Small intestine (tissue), 7 donors: Measurements from ENCODE around the gene SLF2. TPM values are rescaled to one million over a fixed set of nuclear protein-coding genes. Genes with fewer than 3 reads are reported as not detected.

Experiments used
- DNase-seq, 2 donors: peaks; one replicate each; pipeline versions ENCODE4 v3.0.0 to v3.0.0-alpha.2; 2013
- FAIRE-seq: peaks from 2 replicates; lab custom pipeline; 2012; peaks lifted over from hg19 to GRCh38; lab: Jason Lieb, UNC
- H3K27ac ChIP-seq, 3 donors: one replicate each; pipeline ENCODE4 v1.5.1; 2013; ENCODE audit warnings: low read length in 2 of 3, mild to moderate bottlenecking in 2 of 3, control low read depth in 1 of 3, inconsistent platforms in 1 of 3, low read depth in 1 of 3, moderate library complexity in 1 of 3
- H3K27me3 ChIP-seq, 3 donors: one replicate each; pipeline ENCODE4 v1.6.1; 2013; ENCODE audit warnings: low read length in 3 of 3, inconsistent platforms in 1 of 3; ENCODE audit not compliant: control insufficient read depth in 3 of 3, insufficient read depth in 3 of 3
- H3K36me3 ChIP-seq, 3 donors: one replicate each; pipeline ENCODE4 v1.6.1; 2013; ENCODE audit warnings: low read length in 3 of 3, inconsistent platforms in 1 of 3, low read depth in 1 of 3, mild to moderate bottlenecking in 1 of 3, moderate library complexity in 1 of 3; ENCODE audit not compliant: control insufficient read depth in 3 of 3, insufficient read depth in 2 of 3
- H3K4me1 ChIP-seq, 3 donors: one replicate each; pipeline ENCODE4 v1.6.1; 2013; ENCODE audit warnings: low read length in 2 of 3, inconsistent platforms in 1 of 3, low read depth in 1 of 3, mild to moderate bottlenecking in 1 of 3, moderate library complexity in 1 of 3; ENCODE audit not compliant: control insufficient read depth in 3 of 3, insufficient read depth in 2 of 3
- H3K4me3 ChIP-seq, 3 donors: one replicate each; pipeline ENCODE4 v1.5.1; 2013; ENCODE audit warnings: low read length in 3 of 3, control low read depth in 1 of 3, inconsistent platforms in 1 of 3, low read depth in 1 of 3, mild to moderate bottlenecking in 1 of 3, moderate library complexity in 1 of 3
- H3K9me3 ChIP-seq, 2 donors: one replicate each; pipeline ENCODE4 v1.6.1; 2013; ENCODE audit warnings: low read depth in 1 of 2, low read length in 1 of 2; ENCODE audit not compliant: control insufficient read depth in 2 of 2, insufficient read depth in 1 of 2
- WGBS, 3 donors: extraction: QIAGEN DNeasy Blood & Tissue Kit; methylation state at CpG; one replicate each; pipeline ENCODE4 v1.1.7; 2013; 5-methylcytosine and 5-hydroxymethylcytosine counted together
- polyA plus RNA-seq, 4 donors: library from polyadenylated mRNA; stranded (reverse) in 3 of 4; unstranded in 1 of 4; fragments of 200-250 nt in 3 of 4; fragments of 120-200 nt in 1 of 4; gene quantifications; one replicate each; pipeline versions ENCODE4 v1.2.1 to v1.2.3, GENCODE V29; 2013
- donor health status: healthy with polysubstance abuse.
- donor health status: control.
- donor health status: control.
- donor health status: Bipolar disorder and iron deficiency.
- donor health status: healthy.

The SLF2 gene
- polyA plus RNA-seq, 4 donors, result 3.8 to 29.2 (median 5.6) TPM

GRCh38 chr10:101006593-101007098 is 93.9 kb downstream of the SLF2 start:
- Histone ChIP-seq H3K27me3 (no peaks in the 10 kb centered on the region), H3K27ac (peak overlapping the region in 2 of 3 donors; percentile 37 to 55), H3K9me3 (no peaks in the 10 kb centered on the region), H3K4me1 (peaks cover 0 to 34% (median 0%) of the 10 kb centered on the region in 3 donors), H3K4me3 (no peak overlapping the region), H3K36me3 (peaks cover 5 to 70% (median 6%) of the 10 kb centered on the region in 3 donors)
- FAIRE-seq (no peak), DNase-seq (peak in 1 of 2 donors; percentile 29)
- WGBS, 3 donors, result 74 to 83% (median 77%) methylated on average over 31 to 33 of the region's 33 CpGs

DNA sequence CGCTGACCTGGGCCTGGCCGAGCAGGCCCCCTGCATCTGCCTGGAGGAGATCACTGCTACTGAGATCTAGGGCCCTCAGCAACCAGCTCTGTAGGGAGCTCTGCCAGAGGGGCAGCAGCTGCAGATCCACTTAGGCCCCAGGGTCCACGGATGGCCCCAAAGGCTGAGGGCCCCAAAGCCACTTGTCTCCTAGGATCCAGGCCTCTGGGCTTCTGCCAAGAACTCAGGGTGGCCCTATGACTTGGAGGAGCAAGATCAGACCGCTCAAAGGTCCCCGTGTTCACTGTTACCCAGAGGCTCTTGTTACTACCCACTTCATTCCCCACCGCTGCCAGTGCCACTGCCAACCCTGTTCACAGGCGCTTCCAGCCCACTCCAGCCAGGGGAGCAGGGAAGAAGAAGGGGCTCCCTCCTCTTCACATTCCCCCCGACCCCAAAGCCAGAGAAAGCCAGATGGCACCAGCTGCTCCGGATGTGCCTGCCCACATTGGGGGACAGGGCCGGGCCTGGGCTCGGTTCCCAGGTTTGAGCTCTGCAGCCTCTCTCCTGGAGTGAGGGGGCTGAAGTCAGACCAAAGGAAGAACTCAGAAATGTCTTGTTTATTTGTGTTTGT is 94.4 kb downstream of the SLF2 start:
- no peaks in the 10 kb centered on the region for H3K9me3 ChIP-seq
- H3K27ac ChIP-seq, result peak overlapping the region in 2 of 3 donors; percentile 37 to 55
- FAIRE-seq, result no peak
- no peaks in the 10 kb centered on the region for H3K27me3 ChIP-seq
- peaks cover 5 to 65% (median 6%) of the 10 kb centered on the region in 3 donors for H3K36me3 ChIP-seq
- H3K4me1 ChIP-seq, result peaks cover 0 to 31% (median 0%) of the 10 kb centered on the region in 3 donors
- no peak overlapping the region for H3K4me3 ChIP-seq
- peak in 1 of 2 donors; percentile 44 for DNase-seq
- WGBS, 3 donors, result 47 to 63% (median 59%) methylated on average over 10 to 11 of the region's 11 CpGs

DNA sequence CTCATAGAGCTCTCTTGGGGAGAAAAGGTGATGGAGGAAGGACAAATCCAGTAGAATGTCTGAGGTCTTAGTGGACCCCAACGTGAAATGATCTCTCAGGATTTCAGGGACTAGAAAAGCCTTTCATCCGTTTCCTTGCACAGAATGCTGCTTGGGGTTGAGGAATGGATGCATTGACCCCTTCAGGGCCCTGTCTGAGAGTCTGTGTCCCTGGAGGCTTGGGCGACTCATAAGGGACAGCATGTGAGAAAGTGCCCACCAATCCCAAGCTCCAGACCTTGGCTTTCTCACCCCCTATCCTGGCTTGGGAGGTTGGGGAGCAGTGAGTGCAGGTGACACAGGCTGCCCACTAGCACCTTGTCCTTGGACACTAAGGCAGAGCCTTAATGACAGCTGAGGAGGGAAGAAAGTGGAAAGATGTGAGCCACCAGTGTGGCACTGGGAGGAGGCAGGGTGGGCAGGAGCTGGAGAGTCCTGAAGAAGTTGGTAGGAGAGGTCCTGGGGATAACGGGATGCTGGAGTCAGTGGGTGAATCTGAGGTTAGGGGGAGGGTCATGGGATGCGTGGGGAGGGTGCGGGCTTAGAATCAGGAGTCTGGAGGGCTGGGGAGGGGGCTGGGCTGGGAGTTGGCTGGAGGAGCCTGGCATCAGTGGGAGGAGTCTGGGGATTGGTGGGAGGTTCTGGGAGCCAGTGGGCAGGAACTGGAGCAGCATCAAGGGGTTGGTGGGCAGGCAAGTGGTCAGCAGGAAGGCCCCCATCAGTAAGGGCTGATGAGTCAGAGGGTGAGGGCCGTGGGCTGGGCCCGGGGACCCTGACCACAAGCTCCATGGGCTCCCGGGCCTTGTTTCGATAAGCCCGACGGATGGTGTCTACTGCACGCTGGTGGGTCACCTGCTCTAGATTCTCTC is 95.4 kb downstream of the SLF2 start:
- DNase-seq (no peak), FAIRE-seq (no peak)
- Histone ChIP-seq H3K4me1 (peaks cover 0 to 38% (median 0%) of the 10 kb centered on the region in 3 donors), H3K27me3 (no peaks in the 10 kb centered on the region), H3K4me3 (no peak overlapping the region), H3K36me3 (peaks cover 3 to 56% (median 5%) of the 10 kb centered on the region in 3 donors), H3K9me3 (no peaks in the 10 kb centered on the region), H3K27ac (peak overlapping the region in 2 of 3 donors; percentile 2 to 5)
- WGBS, 3 donors, result 59 to 72% (median 69%) methylated on average over 13 of the region's 13 CpGs

DNA sequence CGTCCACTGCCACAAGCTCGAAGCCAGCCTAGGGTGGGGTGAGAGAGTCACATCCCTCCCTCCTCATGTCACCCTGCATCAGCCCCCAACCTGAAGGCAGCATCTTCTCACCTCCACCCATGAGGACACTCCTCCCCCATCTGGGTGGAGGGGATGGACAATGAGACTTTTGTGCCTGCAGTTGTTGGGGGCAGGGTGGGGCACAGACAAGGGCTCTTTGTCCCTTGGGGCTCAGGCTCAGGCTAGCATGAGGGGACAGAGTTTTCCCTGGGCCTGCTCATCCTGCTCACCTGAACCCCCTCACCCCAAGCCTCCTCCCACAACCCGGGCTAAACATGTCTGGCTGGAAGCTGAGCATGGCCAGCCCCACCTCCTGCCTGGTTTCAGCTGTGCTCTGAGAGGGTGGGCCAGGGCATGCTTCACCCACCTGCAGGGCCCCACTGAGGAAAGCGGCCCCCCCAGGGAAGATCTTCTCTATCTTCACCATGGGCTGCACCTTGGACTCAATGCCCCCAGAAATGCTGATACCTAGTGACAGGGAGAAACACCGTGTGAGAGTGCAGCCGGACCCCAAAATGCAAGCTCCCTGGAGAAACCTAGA is 96.2 kb downstream of the SLF2 start:
- WGBS, 3 donors, result 50 to 71% (median 60%) methylated on average over 6 of the region's 6 CpGs
- H3K4me1 ChIP-seq, result peaks cover 0 to 43% (median 0%) of the 10 kb centered on the region in 3 donors
- no peaks in the 10 kb centered on the region for H3K9me3 ChIP-seq
- H3K27me3 ChIP-seq, result no peaks in the 10 kb centered on the region
- DNase-seq (peak in 1 of 2 donors; percentile 41), FAIRE-seq (no peak)
- H3K27ac ChIP-seq, result no peak overlapping the region
- no peak overlapping the region for H3K4me3 ChIP-seq
- H3K36me3 ChIP-seq, result peaks cover 0 to 48% (median 5%) of the 10 kb centered on the region in 3 donors

GRCh38 chr10:101010329-101010728 is 97.6 kb downstream of the SLF2 start:
- FAIRE-seq (no peak), DNase-seq (no peak)
- Histone ChIP-seq H3K4me1 (peaks cover 0 to 52% (median 0%) of the 10 kb centered on the region in 3 donors), H3K27ac (no peak overlapping the region), H3K9me3 (no peaks in the 10 kb centered on the region), H3K4me3 (no peak overlapping the region), H3K27me3 (no peaks in the 10 kb centered on the region), H3K36me3 (peaks cover 0 to 44% (median 2%) of the 10 kb centered on the region in 3 donors)
- WGBS, 3 donors, result 92 to 96% (median 95%) methylated on average over 22 of the region's 22 CpGs

GRCh38 chr10:101011517-101012423 is 99.0 kb downstream of the SLF2 start:
- no peak overlapping the region for H3K4me3 ChIP-seq
- peaks cover 0 to 43% (median 0%) of the 10 kb centered on the region in 3 donors for H3K4me1 ChIP-seq
- peak overlapping the region in 1 of 3 donors; percentile 13 for H3K27ac ChIP-seq
- H3K36me3 ChIP-seq, result peaks cover 0 to 44% (median 2%) of the 10 kb centered on the region in 3 donors
- H3K27me3 ChIP-seq, result peaks cover 0 to 2% (median 0%) of the 10 kb centered on the region in 3 donors
- DNase-seq, result peak in 1 of 2 donors; percentile 35
- FAIRE-seq, result no peak
- WGBS, 3 donors, result 48 to 66% (median 60%) methylated on average over 19 to 22 of the region's 22 CpGs
- no peaks in the 10 kb centered on the region for H3K9me3 ChIP-seq

- FAIRE-seq, result no peak
- DNase-seq, result peak; percentile 88
- Histone ChIP-seq H3K36me3 (peaks cover 0 to 44% (median 0%) of the 10 kb centered on the region in 3 donors), H3K9me3 (no peaks in the 10 kb centered on the region), H3K4me1 (peaks cover 0 to 36% (median 0%) of the 10 kb centered on the region in 3 donors), H3K27me3 (peaks cover 0 to 4% (median 0%) of the 10 kb centered on the region in 3 donors), H3K27ac (no peak overlapping the region), H3K4me3 (no peak overlapping the region)
- 14 to 17% (median 16%) methylated on average over 14 of the region's 14 CpGs for WGBS, 3 donors
Measured at GRCh38 chr10:101012525-101013364, 100.0 kb downstream of the SLF2 start.
